NCI-H2081 (cell line): Measurements from ENCODE around the gene DOCK9.

ENCODE experiments used
- DNase-seq, 2 experiments: peaks; one replicate each; lab custom pipeline; 2025; lab: John Stamatoyannopoulos, UW

DOCK9 gene

DNA sequence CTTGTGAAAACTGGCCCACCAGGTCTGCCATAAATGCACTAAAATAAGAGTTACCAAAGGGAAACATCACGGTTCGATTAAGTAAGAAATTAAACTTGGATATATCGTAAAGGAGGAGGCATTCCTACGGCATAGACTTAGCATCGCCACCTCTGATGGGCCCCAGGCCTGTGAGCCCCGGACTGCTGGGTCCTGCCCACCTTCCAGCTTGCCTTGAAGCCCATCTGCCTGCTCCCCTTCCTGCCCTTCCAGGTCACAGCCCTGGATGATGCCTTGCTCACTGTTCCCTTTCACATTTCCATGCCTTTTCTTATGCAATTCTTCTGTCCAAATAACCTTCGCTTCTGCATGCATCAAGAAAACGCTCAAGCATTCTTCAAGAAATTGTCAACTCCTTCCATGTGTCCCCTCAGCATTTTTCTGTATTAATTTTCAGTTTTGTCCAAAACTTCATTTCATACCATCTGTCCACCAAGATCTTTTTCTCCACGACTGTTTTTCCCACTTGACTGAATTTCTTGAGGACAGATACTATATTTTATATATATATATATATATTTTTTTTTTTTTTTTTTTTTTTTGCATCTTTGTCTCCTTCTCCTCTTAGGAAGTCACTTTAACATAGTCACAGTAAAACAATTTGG, 91.2 kb downstream of the DOCK9 start:
- DNase-seq: no peak

- DNase-seq: no peak
Measured at GRCh38 chr13:98885600-98885999, 92.3 kb downstream of the DOCK9 start.

DNA sequence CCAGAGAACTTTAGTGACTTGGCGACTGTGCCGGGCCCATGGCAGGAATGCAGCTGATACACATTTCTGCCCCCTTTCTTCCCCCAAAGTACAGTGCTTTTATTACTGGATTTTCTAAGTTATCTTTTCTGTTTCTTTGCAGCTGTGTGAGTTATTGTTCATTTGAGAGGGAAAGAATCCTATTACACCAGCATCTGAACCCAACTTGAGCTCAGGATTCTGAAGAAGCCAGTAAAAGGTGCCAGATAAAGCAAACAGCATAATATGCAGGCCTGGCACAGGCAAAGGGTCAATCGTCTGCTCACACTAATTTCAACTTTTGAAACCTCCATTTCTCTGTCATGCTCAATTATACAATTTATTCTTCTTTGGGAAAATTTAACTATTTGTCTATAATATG, 93.9 kb downstream of the DOCK9 start:
- no peak for DNase-seq

DNA sequence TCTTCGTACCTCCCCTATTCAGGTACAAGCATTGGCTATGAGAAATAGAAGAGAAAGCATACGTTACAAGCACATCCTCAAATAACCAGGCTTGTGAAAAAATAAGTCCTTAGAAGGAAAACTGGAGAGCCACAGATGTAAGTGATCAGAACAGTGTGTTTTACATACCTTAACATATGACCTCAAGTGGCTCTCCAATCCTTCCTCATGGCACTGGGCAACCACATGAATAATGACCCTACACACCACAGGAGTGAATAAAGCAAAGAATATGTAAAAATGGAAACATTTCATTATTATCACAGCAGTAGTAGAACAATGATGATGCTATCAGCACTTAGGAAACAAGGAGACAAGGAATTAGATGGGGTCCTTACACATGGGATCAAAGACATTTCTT, 96.5 kb downstream of the DOCK9 start:
- no peak for DNase-seq

- DNase-seq: no peak
Measured at GRCh38 chr13:98880677-98881076, 97.2 kb downstream of the DOCK9 start.

- peak; percentile 44 to 80 for DNase-seq
Measured at GRCh38 chr13:98879957-98880356, 97.9 kb downstream of the DOCK9 start.

DNA sequence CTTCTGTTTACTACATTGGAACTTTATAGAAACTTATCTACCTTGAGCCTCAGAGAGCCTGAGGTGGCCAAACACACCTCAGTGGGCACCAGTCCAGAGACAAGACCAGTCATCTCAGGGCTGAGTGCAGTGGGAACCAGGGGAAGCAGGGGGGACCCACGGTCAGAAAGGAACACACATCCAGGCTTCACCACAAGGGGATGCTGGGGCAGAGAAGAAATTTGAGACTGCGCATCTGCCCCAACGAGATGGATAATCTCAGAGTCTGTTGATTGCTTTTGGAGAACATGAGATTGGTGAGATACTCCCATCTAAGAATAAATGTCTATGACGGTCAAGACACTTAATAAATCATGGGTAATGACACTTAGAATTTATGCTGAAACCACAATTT, 98.7 kb downstream of the DOCK9 start:
- DNase-seq: no peak

DNA sequence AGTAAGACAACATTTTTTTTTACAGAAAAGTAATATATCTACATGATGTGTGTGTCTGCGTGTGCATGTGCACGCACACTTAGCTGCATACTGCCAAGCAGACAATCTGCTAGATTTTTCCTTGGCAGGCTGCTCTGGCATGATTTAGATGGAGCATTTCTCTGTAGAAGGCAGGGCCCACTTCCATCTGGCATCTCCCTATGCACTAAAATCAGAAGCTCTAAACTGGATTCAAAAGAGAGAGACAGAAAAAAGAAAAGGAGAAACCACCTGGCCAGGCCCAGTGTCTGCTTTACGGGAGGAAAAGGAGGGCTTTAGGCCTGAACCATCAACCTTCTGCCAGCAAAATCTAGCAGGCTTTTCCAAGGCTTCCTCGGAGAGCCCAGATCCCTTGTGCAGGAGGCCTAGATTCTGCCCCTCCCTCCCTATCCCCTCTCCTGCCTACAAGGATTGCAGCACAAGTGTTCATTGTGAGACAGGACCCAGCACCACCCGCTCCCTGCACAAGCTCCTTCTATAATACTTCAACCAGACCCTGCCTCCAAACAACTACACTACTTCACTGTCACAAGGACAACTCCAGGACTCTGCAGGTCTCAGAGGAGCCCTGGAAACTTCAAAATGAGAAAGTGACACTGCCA, 99.3 kb downstream of the DOCK9 start:
- no peak for DNase-seq

DNA sequence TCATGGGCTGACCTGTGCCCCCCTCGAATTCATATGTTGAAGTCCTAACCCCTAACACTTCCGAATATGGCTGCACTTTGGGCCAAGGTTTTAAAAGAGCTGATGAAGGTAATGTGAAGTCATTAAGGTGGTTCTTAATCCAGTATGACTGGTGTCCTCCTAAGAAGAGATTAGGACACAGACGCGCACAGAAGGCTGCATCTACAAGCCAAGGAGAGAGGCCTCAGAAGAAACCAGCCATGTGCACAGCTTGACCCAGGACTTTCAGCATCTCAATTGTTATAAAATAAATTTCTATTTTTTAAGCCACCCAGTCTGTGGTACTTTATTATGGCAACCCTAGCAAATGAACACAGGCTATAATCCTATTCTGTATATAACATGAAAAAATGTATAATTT, 99.9 kb downstream of the DOCK9 start:
- no peak for DNase-seq

- DNase-seq: no peak
Measured at GRCh38 chr13:98877466-98877865, 100.4 kb downstream of the DOCK9 start.

- DNase-seq: no peak
Measured at GRCh38 chr13:98875146-98875729, 102.6 kb downstream of the DOCK9 start.

DNA sequence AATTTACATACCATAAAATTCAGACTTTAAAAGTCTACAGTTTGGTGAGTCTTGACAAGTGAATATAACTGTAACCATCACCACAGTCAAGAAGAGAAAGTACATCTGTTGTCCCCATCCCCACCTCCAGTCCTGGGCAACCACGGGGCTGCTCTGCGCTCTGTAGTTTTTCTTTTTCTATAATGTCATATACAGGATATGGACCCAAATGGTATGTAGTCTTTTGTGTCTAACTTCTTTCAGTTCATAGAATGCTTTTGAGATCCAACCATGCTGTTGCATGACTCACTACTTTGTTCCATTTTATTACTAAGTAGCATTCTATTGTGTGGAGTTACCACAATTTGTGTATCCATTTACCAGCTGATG, 103.9 kb downstream of the DOCK9 start:
- DNase-seq: no peak

DNA sequence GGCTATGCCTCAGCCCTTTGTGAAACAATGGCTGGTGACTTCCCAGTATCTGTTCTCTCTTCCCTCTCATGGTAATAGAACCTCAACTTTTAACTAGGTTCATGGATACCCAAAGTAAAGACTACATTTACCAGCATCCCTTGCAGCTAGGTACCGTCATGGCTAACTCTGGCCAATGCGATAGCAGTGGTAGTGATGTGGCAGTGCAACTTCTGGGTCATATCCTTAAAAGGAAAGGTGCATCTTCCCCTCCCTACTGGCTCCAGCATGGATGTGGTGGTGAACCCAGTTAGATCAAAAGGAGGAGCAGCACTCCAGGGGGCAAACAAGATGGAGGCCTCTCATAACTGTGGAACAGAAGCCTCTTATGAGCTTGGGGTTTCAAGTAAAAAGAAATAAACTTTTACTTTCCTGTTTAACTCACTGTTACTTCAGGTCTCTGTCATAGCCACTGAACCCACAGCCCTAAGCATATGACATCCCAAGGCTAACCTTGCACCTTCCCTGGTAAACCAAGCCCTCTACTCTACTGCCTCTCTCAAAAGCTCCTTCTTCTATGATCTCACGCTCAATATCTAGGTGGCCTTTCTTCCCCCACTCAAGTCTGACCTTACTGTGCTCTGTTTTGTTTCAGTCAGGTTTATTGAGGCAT, 104.4 kb downstream of the DOCK9 start:
- no peak for DNase-seq

DNA sequence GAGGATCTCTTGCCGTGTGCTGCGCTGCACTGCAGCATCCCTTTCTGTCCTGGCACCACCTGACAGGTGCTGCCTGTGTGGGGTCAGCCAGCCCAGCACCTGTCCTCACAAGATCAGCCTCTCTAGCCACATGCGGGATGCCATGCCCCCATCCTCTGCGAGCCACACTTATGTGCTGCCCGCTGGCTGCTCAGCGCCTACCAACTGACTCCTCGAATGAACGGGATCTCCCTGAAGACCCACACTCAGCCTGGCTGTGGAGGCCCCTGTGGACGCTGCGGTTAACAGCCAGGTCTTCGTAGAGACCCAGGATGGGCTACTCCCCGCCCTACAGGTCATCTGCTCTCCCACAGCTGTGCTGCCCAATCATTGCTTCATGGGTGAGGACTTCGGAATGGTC, 106.1 kb downstream of the DOCK9 start:
- no peak for DNase-seq

- no peak for DNase-seq
Measured at GRCh38 chr13:98869408-98870090, 108.3 kb downstream of the DOCK9 start.

DNA sequence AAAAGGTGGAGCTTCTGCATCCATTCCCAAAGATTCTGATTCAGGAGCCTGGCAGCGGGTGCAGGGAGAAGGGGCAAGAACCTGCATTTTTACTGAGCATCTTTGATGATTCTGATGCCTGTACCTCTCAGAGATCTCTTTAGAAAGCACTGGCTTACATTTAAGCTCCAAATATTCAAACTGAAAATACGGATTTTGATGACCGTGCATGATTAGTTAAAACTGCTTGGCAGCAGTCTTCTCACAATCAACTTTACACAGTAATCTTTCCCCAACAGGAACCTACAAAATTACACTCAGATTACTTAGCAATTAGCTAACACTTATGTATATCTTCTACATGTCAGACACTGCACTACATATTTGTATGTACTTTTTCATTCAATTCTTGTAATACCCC, 108.9 kb downstream of the DOCK9 start:
- DNase-seq: no peak

- DNase-seq: no peak
Measured at GRCh38 chr13:98866882-98867281, 111.0 kb downstream of the DOCK9 start.

GRCh38 chr13:98860491-98860890, 117.4 kb downstream of the DOCK9 start:
- DNase-seq: no peak

- DNase-seq: no peak
Measured at GRCh38 chr13:98858191-98858590, 119.7 kb downstream of the DOCK9 start.

- DNase-seq: no peak
Measured at GRCh38 chr13:98856983-98857382, 120.9 kb downstream of the DOCK9 start.

DNA sequence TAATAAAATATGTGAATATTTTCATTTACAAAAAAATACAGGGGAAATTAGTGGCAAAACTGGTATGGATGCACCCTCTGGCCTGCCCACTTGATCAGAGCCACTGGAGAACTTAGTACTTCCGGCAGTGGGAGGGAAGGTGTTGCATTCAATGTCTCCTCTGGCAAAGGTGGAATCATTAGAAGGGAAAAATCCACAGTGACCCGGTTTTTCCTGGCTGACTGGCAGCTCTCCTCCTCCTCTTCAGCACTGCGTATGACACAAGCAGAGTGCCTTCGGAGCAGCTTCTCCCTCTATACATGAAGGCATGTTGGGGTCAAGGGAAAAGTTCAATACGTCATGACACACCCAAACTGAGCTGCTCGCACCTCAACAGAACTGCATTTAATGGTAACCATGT, 123.4 kb downstream of the DOCK9 start:
- DNase-seq: no peak

- no peak for DNase-seq
Measured at GRCh38 chr13:98853771-98854221, 124.1 kb downstream of the DOCK9 start.

DNA sequence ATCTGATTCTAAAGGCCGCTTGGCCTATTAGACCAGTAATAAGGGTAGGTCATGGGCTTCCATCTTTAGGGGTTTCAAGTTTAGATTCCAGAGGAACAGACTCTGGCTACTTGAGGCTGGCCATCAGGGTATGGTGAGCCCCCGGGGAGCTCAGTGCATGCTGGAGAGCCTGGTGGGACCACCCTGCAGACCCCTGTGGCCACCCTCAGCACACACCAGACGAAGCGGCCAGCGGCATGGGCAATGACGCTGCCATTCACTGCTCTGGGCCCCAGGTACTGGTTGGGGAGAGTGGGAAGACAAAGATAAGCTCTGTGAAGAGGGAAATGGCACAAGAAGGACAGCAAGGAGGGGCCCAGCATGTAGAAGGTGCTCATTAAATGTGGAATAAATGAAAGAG, 126.6 kb downstream of the DOCK9 start:
- DNase-seq: no peak
